NCI-H345 treated with DMSO at 0.1 percent for 48 hours (cell line): ENCODE results near the gene TC2N.
"Not testable (repeated sequence)": the region's sequence is repeated elsewhere in the genome, so short reads cannot be mapped to it uniquely, and the experiment has no call there.

Experiments
- DNase-seq: peaks from one replicate; lab custom pipeline; 2025; ENCODE audit not compliant: unreplicated experiment; lab: John Stamatoyannopoulos, UW

Gene TC2N

GRCh38 chr14:91835197-91835919 lies 32.0 kb downstream of the TC2N start:
- DNase-seq, result no peak

DNA sequence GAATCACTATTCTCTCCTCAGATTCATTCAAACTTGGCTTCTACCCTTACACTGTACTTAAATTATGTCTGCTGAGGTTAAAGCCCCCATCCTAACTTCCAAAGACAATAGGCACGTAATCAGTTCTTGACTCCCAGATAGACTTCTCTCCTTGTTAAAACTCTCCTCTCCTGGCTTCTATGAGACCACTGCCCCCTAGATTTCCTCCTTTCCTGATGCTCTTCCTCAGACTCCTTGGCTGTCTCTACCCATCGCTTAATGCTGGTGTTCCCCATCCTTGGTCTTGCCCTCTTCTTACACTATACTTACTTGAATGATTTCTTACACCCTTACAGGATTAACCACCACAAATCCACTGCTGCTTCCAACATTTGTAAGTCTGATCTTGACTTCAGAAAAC lies 32.8 kb downstream of the TC2N start:
- DNase-seq, result no peak

DNA sequence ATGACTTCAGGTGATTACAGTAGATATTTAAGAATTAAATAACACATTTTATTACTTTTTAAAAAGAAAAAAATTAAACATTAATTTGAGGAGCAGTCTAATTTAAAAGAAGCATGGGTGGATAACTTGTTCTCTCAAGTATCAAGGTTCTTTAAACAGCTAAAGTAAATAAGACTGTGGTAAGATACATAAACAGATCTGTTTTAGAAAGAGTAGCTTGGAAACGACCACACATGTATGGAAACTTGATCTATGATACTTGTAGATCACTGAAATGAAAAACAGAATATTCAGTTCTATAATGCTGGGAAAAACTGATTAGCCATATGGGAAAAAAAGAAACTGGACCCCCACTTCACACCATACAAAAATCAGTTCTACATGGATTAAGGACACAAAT lies 36.0 kb downstream of the TC2N start:
- DNase-seq, result no peak

DNA sequence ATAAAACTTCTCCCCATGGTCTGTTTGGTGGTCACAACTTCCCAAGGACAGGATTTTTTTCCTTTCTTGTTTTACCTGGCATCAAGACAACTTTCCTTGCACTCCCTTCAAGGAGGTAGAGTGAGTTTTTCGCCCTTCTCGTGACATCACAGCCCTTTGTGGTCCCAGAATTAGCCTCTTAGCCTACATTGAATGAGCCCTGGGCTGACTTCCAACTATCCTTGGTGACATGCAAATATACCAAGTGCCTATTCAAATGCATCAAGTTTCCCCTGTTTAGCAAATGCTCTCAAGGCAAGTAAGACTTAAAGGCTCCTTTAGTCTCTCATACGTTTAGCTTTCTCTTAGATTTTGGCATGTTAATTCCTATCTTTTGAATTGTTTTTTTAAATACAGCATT lies 36.6 kb downstream of the TC2N start:
- no peak for DNase-seq

DNA sequence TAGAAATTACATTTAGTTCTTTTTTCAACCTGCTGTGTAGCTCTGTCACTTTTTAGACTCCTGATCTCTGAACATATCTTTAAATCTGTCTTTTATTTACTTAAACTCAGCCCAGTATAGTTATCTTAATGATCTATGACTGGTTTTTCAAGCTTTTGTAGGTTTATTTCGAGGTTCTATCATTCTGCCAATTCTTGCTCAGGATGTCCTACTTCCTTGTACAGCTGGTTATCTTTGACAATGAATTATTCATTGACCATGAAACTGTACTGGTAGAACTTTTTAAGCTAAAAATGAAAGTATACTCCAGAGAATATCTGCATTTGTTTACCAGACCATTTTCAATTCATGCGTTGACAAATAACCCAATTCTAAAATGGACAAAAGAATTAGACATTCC lies 37.8 kb downstream of the TC2N start:
- no peak for DNase-seq

DNA sequence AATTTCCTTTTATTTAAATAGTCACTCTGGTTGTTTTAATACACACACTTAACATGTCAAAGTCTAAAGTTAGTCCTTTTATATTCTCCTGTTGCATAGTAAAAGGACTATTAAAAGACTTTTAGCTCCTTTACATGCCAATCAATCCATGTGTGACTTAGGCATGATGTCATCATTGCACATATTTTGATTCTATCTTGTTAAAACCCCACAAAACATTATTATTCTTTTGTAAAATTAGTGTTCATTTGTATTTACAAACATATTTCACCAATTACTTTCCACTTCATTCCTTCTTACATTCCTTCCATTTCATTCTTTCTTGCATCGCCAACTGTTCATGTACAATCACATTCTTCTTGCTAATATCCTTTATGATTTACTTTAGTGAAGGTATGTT lies 39.6 kb downstream of the TC2N start:
- DNase-seq, result no peak

DNA sequence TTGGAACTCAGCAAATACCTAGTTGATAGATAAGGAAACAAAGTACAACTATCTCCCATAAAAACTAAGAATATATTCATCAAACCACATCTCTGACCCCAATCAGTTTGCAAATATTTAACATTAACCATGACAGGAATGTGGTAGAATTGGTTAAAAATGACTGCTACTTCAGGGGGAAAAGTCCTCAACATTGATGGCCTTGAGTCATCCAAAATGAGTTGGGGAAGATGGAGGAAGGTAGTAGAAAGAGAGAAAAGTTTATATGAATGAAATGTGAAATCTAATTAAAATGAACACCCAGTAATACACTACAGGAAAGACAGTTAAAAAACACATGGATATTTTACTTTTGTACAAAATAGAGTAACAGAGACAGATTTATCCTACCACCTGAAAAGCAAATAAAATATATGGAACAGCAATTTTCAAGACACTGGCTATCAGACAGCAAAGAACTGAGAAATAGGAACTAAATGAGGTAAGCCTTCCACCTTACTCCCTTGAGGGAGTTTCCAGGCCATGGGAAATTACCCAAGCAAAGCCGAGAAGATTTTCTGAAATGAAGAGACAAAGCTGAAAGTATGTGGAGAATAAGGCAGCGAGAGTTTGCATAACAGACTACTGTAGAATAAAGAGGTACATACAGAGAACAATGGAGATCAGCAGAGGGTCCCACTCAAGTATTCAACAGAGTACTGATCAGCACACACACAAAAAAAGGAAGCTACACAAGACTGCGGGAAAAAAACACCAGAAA lies 49.6 kb downstream of the TC2N start:
- no peak for DNase-seq

DNA sequence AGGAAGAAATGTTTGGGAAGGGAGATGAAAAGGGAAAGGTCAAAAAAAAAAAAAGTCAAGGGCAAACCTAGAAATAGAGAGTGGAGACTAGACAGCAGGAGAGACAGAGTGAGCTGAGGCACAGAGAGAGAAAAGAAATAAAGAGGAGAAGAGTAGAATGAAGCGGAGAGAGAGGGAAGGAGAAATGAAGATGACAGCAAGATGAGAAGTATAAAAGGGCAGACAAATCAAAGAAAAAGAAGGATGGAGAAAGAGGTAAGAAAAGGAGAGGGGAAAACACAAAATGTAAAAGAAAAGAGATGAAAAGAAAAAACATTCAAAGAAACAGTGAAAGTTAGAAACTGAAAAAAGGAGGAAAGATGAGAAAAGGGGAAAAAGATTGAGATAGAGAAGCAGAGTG lies 53.0 kb downstream of the TC2N start:
- no peak for DNase-seq

DNA sequence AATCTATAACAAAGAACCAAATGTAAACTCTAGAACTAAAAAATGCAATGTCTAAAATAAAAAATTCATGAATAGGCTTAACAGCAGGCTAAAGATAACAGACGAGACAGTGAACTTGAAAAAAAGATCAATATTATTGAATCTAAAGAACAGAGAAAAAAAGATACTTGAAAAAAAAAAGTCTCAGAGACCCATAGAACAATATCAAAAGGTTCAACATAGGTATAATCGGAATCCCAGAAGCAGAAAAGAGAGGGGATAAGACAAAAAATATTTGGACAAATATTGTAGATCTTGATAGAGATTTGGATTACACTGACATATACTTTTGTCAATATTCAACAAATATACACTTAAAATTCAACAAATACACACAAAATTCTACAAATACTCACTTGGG lies 56.6 kb downstream of the TC2N start:
- DNase-seq, result no peak

DNA sequence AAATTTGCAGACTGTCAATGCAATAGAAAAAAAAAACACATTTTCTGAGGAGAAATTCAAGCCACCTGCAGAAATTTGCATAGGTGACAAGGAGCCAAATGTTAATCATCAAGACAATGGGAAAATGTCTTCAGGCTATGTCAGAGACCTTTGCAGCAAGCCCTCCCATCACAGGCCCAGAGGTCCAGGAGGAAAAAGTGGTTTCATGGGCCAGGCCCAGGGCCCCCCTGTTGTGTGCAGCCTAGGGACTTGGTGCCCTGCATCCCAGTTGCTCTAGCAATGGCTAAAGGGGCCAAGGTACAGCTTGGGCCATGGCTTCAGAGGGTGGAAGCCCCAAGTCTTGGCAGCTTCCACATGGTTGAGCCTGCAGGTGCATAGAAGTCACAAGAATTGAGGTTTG lies 60.6 kb downstream of the TC2N start:
- DNase-seq, result no peak

- not testable (repeated sequence) for DNase-seq
These were observed 61.2 kb downstream of the TC2N start for GRCh38 chr14:91806094-91806493.

- DNase-seq, result no peak
These were observed 61.7 kb downstream of the TC2N start for GRCh38 chr14:91805659-91806058.

DNA sequence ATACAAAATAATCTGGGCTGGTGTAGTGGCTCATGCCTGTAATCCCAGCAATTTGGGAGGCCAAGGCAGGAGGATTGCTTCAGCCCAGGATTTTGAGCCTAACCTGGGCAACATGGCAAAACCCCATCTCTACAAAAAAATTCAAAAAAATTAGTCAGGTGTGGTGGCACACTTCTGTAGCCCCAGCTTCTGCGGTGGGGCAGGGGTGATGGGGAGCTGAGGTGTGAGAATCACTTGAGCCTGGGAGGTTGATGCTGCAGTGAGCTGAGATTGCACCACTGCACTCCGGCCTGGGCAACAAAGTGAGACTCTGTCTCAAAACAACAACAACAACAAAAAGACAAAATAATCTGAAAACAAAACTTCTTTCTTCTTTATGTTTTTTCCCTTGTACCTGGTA lies 66.0 kb downstream of the TC2N start:
- no peak for DNase-seq

DNA sequence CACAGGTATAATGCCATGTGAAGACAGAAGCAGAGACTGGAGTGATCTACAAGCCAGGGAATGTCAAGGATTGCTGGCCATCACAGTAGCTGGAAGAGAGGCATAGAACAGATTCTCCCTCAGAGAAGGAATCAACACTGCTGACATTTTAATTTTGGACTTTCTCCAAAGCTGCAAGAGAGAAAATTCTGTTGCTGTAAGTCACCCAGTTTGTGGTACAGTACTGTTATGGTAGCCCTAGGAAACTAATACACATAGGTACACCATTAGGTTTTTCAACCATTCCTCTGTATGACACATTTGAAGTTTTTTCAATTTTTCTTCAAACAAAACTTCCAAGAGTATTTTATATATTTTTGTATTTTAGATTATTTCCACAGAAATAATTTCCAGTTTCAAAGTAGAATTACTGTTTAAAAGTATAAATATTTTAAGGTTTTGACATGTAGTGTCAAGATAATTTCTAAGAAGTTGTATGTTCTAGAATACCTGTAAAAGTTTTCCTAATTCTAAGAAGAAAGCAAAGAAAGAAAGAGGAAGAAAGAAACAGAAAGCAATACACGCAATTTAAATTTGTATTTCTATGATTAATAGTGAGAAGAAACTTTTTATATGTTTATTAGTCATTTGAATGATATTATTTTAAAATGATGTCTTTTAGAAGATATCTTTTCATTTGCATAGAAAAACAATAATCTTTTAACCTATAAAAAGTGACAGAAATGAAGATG lies 70.6 kb downstream of the TC2N start:
- DNase-seq, result no peak

DNA sequence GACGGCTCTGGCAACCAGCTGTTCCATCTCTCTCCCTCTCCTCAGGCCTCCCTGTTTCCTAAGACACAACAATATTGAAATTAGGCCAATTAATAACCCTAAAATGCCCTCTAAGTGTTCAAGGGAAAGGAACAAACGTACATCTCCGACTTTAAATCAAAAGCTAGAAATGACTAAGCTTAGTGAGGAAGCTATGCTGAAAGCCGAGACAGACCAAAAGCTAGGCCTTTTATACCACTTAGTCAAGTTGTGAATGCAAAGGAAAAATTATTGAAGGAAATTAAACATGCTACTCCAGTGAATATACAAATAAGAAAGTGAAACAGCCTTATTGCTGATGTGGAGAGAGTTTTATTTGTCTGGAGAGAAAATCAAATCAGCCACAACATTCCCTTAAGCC lies 73.6 kb downstream of the TC2N start:
- DNase-seq, result no peak

DNA sequence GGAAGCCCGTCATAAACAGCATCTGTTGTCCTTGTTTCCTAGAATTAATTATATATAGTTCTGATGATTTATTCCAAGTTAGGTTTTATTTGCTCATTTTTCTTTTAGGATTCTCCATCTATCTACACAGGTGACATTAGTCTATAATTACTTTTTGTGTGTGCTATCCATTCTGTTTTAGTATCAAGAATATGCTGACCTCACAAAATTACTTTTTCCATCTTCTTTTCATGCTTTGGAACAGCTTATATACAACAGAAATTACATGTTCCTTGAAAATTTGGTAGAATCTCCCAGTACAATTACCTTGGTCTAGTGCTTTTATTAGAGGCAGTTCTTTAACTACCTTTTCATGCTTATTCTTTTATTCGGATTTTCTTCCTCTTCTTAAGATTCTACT lies 81.1 kb downstream of the TC2N start:
- no peak for DNase-seq

DNA sequence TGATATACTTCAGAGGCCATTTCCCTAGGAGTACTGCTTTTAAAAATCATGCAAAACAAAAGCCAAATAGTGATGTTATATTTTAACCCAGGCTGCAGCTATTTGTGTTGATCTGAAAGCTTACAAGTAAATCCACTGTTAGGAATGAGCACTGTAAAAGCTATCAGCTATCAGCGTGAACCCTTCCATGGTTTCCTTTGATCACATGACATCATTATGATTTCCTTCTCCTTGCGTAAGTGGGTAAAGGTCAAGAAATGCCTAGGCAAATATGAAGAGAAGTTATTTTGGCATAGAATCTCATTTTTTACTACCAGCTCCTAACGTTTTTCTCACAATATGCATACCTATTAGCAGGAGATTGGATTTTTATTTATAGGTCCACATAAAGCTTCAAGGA lies 86.9 kb downstream of the TC2N start:
- no peak for DNase-seq

DNA sequence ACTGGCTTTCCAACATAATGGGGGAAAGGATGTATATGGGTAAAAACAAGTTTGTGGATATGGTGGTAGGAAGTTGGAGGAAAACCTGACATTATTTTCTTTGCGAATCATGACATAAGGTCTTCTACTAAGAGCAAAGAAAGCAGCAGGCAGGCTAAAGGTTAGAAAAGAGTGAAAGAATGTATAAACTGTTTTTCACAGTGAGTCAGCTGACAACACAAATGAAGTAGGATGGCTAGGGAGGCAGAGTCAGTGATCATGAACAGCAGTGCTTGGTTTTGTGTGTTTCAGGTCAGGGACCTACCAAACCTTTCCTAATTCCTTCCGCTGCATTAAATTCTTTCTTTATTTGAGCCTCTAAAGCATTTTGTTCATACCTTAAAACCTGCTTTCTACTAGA lies 89.1 kb downstream of the TC2N start:
- no peak for DNase-seq

DNA sequence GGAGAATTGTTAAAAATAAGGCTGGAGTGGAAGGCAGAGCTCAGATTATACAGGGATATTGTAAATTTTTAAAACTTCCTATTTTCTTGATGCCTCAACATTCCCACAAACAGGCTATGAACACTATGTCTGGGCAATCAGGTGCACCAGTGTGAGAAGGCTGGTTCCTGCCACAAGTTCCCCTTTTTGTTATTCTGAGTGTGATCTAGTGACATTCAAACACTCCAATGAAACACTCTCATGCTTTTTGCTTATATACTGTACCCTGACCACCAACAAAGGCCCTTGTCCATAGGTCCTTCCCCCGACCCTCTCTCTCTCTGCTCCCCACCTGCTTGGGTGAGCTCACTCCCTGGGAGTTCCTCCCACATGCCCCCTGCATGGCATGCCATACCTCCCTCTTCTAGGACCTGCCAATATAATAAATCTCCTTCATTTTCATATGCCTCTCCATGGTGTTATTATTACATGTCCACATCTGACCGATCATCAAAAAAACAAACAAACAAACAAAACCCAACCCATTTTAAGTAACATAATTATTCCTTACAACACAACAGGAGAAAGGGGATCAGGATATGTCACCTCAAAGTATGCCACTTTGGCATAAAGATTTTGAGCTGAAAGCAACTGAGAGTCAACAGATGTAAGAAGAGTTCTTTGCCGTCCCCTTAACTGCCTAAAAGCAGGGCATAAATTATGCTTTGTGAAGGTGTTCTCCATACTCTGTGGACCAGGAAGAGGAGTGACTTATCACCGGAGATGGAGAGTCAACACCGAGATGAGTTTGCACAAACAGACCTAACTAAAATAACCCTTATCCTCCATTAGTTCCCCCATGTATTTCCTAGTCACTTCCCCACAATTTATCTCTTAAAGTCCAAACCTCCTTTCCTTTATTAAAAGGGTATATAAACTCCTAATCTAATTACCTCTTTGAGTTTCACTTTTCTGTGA lies 92.9 kb downstream of the TC2N start:
- DNase-seq, result no peak

- no peak for DNase-seq
These were observed 97.2 kb downstream of the TC2N start for GRCh38 chr14:91770185-91770584.
